Esophagus squamous epithelium (tissue), 4 donors: ENCODE results near the gene SLC6A9.

ENCODE experiments used
- CTCF ChIP-seq, 6 experiments: fragments of 450-650 bp in 4 of 6; fragments of 200-600 bp in 2 of 6; sonication (generic) in 2 of 6; IDR thresholded peaks; one replicate each; pipeline ENCODE4 v1.5.1; 2016 to 2019; ENCODE audit warnings: antibody characterized with exemption in 6 of 6, mild to moderate bottlenecking in 4 of 6, moderate library complexity in 4 of 6
- POLR2A ChIP-seq, 4 donors: fragments of 450-650 bp; IDR thresholded peaks; one replicate each; pipeline ENCODE4 v1.6.1; 2017; ENCODE audit warnings: antibody characterized with exemption in 4 of 4, mild to moderate bottlenecking in 4 of 4, moderate library complexity in 3 of 4

- TF ChIP-seq POLR2A (IDR thresholded peaks at IDR 0.05) (no peak), CTCF (IDR thresholded peaks at IDR 0.05) (no peak)
Measured at GRCh38 chr1:44038876-44039657, 7.8 kb upstream of the SLC6A9 start.
